Fibroblast of gingiva (primary cell): ENCODE data around the gene RTKN2.

Experiments
- DNase-seq: peaks from one replicate; pipeline ENCODE4 v3.0.0-alpha.2; 2011; ENCODE audit warnings: low read depth

The RTKN2 gene

DNA sequence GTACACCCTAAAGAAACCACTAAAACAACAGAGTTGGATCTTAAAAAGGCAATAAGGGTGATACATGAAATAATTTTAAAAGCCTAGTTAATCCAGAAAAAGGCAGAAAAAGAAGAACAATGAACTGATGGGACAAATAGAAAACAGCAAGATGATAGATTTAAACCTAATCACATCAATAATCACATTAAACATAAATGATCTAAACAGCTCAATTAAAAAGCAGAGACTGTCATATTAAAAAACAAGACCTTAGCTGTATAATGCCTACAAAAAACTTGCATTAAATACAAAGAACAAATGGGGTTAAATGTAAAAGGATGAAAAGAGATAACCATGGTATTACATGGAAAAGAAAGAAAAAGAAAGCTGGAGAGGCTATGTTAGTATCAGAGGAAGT is 96.2 kb downstream of the RTKN2 start:
- DNase-seq = no peak

DNA sequence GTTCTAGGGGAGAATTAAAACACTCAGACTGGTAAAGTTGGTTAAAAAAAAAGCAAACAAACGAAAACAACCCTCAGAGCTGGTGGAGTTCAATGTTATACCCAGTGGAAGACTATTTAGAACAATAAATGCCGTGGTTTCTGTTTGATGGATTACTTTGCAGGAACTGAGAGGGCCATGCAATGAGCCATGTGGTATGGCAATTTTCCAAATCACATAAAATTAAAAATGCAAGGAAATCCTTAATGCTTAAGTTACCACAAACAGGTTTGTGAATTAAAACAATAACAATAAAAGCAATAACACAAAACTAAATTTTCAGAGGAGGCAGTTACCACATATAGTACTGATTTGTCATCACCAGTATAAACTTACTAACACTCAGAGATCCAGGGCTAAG is 96.9 kb downstream of the RTKN2 start:
- no peak for DNase-seq

- no peak for DNase-seq
Measured at GRCh38 chr10:62170732-62171131, 97.9 kb downstream of the RTKN2 start.

DNA sequence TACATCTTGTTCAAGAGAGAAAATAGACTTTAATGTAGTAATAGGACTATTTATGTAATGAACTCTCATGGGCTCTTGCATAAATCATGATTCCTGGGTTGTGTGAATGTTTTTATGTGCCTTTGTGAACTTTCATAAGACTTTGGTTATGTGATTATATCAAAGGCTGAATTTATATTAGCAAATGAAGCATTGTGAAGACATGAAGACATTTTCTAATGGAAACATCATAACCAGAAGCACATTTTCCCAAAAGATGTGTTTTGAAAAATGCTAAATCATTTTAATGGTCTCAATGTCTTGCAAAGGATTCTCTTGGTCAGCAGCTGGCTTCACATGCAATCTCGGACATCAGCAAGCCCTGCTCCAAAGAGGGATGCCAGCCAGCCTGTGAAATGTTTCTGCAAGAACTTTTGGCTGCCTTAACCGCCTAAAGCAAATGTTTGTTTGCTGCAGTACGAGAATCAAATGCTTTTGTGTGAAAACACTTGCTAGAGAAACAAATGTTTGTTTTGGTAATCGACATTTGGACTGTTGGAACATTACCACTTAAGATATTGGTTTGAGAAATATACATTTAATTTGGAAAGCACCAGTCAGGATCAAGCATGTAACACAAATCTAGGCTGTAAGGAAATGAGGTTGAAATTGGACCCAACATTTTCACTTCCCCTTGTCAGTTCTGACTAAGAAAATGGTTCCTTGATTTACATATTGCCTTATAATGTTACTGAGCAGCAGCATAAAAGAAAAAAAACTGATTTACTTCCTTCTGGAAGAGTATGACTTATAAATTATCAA is 102.1 kb downstream of the RTKN2 start:
- DNase-seq = peak; percentile 95

DNA sequence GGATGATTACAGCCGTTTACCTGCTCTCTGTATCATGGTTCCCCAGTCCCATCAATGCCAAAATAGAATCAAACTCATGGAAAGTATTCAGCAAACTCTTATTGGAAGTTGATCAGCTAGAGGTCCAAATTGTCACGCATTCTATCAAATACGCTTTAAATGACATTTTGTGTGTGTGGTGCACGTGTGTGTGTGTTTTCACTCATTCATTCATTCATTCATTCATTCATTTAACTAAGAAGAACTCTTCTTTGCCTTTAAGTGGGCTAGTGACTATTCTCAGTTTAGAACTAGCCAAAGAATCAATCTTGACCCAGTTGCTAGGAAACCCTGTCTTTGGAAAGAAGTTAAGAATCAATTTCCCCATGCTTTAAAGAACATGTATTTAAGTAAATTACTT is 102.8 kb downstream of the RTKN2 start:
- no peak for DNase-seq

DNA sequence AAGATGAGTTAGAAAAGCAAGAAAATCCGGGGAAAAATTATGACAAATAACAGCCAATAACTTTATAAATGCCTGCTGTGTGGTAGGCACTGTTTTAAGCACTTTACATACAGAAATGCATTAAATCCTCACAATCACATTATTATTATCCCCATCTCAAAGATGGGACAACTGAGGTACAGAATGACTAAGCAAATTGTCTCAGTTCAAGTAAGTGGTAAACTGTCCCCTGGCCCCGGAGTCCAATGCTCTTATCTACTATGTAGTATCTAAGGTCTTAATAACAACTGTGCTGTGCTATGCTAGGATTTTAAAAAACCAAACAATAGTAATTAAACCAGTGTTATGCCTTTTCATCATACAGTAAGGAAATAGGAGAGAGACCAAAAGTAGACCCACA is 105.6 kb downstream of the RTKN2 start:
- DNase-seq = no peak

DNA sequence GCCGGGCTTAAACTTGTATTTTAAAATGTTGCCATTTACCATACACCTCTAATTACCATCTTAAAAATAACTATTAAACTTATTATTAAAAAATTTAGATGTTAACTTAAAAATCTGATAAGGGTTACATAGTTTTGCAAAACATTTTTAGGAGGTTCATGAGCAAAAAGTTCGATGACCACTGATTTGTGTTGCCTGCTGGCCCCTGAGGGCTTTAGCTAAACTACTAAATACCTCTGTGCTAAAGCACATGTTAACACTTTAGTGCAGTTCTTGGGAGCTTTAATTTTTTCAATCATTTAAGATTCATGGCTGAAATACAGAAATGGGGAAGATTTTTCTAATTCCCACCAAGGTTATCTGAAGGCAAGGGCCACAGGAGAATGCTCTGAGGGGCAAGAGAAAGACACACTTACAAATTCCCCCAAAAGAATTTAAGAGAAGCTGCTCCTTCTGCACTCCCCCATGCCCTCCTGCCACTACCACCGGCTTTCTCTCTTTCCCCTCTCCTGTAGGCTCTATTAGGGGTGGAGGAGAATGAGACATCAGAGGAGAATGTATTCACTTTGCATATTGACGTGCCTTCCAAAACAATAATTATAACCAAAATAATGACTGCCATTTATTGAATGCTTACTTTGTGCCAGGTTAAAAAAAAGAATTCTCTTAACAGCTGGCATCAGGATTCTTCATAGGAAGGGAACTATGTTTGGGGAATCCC is 106.2 kb downstream of the RTKN2 start:
- DNase-seq = no peak

- no peak for DNase-seq
Measured at GRCh38 chr10:62159351-62159750, 109.3 kb downstream of the RTKN2 start.

DNA sequence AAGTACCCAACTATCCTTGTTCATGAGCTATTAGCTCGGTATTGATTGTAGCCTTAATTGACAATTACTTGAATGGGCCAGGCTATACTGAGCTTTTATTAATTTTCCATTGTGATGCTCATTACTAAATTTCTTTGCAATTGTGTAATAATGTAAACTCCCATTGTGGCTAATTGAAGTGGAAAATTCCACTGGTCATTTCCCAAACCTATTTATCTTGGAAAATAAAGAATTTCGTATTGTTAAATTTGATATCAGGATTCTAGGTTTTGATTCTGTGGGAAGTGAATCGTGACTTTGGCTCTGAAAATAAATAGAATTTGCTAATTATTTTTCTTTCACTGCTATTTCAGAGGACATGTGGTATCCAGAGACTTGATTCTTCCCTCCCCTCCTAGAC is 111.0 kb downstream of the RTKN2 start:
- DNase-seq = no peak

- no peak for DNase-seq
Measured at GRCh38 chr10:62155054-62155680, 113.5 kb downstream of the RTKN2 start.

DNA sequence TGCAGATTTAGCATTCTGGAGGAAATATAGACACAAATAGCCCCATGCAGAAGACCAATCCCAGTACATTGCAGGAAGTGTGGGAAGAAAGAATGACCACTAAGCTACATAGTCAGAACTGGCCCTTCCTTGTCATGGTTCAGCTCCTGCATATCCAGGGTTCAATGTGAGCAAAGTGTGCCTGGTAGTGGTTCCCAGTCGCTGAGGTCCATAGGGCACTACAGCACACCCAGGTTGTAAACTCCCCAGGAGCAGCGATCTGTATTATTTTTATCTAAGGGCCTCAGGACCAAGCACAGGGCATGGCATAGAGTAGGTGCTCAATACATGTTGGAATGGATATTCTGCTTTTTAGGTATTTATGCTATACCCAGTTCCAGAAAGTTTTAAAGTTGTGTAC is 114.4 kb downstream of the RTKN2 start:
- no peak for DNase-seq

- DNase-seq = peak; percentile 75
Measured at GRCh38 chr10:62153191-62153590, 115.5 kb downstream of the RTKN2 start.

GRCh38 chr10:62149621-62150020 is 119.0 kb downstream of the RTKN2 start:
- DNase-seq = no peak

- DNase-seq = no peak
Measured at GRCh38 chr10:62148155-62148554, 120.5 kb downstream of the RTKN2 start.

DNA sequence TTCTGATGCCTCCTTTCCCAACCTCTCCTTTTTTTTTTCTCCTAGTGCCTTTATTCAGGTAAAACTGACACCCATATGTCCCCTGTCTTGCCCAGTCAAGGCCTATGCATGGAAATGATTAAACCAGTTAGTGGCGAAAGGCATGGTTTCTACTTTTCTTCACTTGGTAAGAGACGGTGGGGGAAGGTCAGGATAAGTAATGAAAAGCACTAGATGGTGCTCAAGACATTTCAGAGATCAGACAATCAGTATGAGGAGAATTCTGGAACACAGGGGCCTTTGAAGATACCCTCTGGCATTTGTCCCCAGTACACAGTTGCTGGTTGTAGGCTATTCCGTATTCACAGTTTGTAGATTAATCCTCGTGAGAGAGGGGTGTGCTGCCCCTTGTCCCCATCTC is 121.2 kb downstream of the RTKN2 start:
- no peak for DNase-seq

GRCh38 chr10:62136931-62137330 is 131.7 kb downstream of the RTKN2 start:
- no peak for DNase-seq

DNA sequence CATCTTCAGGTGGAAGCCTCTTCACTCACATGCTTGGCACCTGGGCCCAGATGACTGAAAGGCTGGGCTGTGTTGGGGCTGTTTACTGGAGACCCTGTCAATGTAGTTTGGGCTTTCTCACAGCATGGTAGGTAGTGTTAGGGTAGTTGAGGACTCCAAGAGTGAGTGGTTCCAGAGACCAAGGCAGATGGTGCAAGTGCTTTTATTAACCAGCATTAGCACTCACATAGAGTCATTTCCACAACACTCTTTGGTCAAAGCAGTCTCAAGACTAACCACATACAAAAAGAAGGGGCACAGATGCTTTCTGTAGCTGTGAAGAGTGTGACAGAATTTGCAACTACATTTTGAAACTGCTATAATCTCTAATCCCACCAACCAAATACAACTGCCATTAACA is 135.0 kb downstream of the RTKN2 start:
- DNase-seq = no peak
